ENCODE results near the gene HBS1L.

DNA sequence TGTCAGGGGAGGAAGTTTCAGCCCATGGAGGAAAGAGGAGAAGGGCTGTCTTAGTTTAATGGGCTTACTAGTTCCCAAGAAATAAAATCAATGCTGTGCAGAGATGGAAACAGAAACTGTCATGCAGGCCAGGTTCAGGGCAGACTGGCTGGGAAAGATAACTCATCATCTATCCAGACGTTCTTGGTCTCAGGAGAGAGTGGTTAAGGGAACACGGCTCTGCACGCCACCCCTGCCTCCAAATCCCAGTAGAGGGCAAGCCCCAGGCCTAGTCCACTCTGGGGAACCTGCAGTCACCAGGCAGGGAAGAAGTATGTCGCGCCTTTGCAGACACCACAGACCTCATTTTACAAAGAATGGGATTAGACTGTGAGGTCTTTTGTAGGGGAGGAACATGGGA is 117.2 kb downstream of the HBS1L start:
- TF ChIP-seq POLR2A (IDR thresholded peaks at IDR 0.05; ENCODE audit: low read length) (no peak), GATA1 (IDR thresholded peaks at IDR 0.05; ENCODE audit: low read depth, low read length) (no peak)
